Measurements from ENCODE around the gene CYP1A2. TPM values are rescaled to one million over a fixed set of nuclear protein-coding genes. Genes with fewer than 3 reads are reported as not detected.

CYP1A2 gene
- total RNA-seq, 3 donors from 2014 or later (not counting 1 experiment from before 2014, with no cell fraction given): not detected

DNA sequence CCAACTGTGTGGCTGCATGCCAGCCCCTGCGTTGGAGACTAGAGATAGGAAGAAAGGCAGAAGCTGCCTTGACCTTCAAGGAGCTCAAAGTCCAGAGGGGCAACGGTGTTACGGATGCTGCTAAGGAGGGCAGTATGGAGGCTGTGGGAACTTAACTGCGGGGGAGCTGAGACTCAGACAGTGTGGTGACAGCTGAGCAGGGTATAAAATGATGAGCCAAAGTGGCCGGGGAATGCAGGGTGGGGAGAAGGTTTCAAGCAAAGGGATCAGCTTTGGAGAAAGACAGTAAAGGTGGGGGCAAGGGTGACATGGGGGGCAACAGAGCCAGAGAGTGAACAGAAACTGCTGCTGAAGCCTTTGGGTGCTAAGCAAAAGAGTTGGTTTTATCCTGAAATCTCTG is 6.2 kb upstream of the CYP1A2 start:
- H3K36me3 Mint-ChIP-seq: no peaks in the 10 kb centered on the region
- H3K9me3 ChIP-seq (ENCODE audit: control insufficient read depth, insufficient read depth, low read length): no peaks in the 10 kb centered on the region
- no peaks in the 10 kb centered on the region for H3K27me3 ChIP-seq (ENCODE audit: control insufficient read depth, insufficient read depth, low read length)
- intact Hi-C loops (cut with micrococcal nuclease): no loop called here
- H3K36me3 ChIP-seq (ENCODE audit: control insufficient read depth, insufficient read depth, low read length): no peaks in the 10 kb centered on the region
- DNase-seq: no peak
- H3K9me3 Mint-ChIP-seq: no peaks in the 10 kb centered on the region
- no peaks in the 10 kb centered on the region for H3K4me1 ChIP-seq (ENCODE audit: control insufficient read depth, insufficient read depth, low read length)
- ATAC-seq: no peak
- no peak overlapping the region for H3K4me3 Mint-ChIP-seq
- WGBS (ENCODE audit: insufficient coverage): 81% methylated on average over 5 of the region's 5 CpGs
- no peak overlapping the region for H3K27ac ChIP-seq (ENCODE audit: low read length)
- no peak for TF ChIP-seq CTCF (IDR thresholded peaks at IDR 0.05)
- no peak overlapping the region for H3K4me3 ChIP-seq (ENCODE audit: low read length)
- H3K27ac Mint-ChIP-seq: no peak overlapping the region
- peaks cover 19 to 28% of the 10 kb centered on the region in 2 donors for H3K27me3 Mint-ChIP-seq (ENCODE audit: low read depth in 2 of 2)
- peaks cover 0 to 5% of the 10 kb centered on the region in 2 donors for H3K4me1 Mint-ChIP-seq

DNA sequence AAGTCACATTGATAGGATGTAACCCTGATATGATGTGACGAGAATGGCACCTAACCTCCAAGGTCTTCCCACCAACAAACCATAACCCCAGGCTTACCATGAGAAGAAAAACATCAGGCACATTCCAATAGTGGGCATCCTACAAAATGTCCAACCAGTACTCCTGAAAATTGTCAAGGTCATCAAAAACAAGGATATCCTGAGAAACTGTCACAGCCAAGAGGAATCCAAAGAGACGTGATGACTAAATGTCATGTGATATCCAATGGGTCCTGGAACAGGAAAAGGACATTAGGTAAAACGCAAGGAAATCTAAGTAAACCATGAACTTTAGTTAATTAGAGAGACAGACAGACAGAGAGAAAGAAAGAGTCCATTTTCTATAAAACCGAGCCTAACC is 2.3 kb upstream of the CYP1A2 start:
- Histone ChIP-seq H3K27ac (ENCODE audit: low read length) (no peak overlapping the region), H3K36me3 (ENCODE audit: control insufficient read depth, insufficient read depth, low read length) (no peaks in the 10 kb centered on the region), H3K4me3 (ENCODE audit: low read length) (no peak overlapping the region), H3K4me1 (ENCODE audit: control insufficient read depth, insufficient read depth, low read length) (no peaks in the 10 kb centered on the region), H3K27me3 (ENCODE audit: control insufficient read depth, insufficient read depth, low read length) (no peaks in the 10 kb centered on the region), H3K9me3 (ENCODE audit: control insufficient read depth, insufficient read depth, low read length) (no peaks in the 10 kb centered on the region)
- DNase-seq: no peak
- Mint-ChIP-seq H3K27ac (no peak overlapping the region), H3K36me3 (no peaks in the 10 kb centered on the region), H3K4me1 (no peaks in the 10 kb centered on the region), H3K4me3 (no peak overlapping the region), H3K27me3 (ENCODE audit: low read depth in 2 of 2) (peaks cover 10 to 12% of the 10 kb centered on the region in 2 donors), H3K9me3 (no peaks in the 10 kb centered on the region)
- WGBS (ENCODE audit: insufficient coverage): 84% methylated on average over 4 of the region's 4 CpGs
- intact Hi-C loops (cut with micrococcal nuclease): no loop called here
- no peak for ATAC-seq
- TF ChIP-seq CTCF (IDR thresholded peaks at IDR 0.05): no peak

DNA sequence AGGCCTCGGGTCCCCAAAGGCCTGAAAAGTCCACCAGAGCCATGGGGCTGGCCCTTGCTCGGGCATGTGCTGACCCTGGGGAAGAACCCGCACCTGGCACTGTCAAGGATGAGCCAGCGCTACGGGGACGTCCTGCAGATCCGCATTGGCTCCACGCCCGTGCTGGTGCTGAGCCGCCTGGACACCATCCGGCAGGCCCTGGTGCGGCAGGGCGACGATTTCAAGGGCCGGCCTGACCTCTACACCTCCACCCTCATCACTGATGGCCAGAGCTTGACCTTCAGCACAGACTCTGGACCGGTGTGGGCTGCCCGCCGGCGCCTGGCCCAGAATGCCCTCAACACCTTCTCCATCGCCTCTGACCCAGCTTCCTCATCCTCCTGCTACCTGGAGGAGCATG is 1.2 kb downstream of the CYP1A2 start:
- H3K9me3 ChIP-seq (ENCODE audit: control insufficient read depth, insufficient read depth, low read length): no peaks in the 10 kb centered on the region
- H3K27me3 ChIP-seq (ENCODE audit: control insufficient read depth, insufficient read depth, low read length): no peaks in the 10 kb centered on the region
- DNase-seq: no peak
- H3K27me3 Mint-ChIP-seq (ENCODE audit: low read depth in 2 of 2): no peaks in the 10 kb centered on the region
- no peaks in the 10 kb centered on the region for H3K4me1 Mint-ChIP-seq
- no peak overlapping the region for H3K4me3 ChIP-seq (ENCODE audit: low read length)
- H3K4me1 ChIP-seq (ENCODE audit: control insufficient read depth, insufficient read depth, low read length): no peaks in the 10 kb centered on the region
- H3K27ac ChIP-seq (ENCODE audit: low read length): no peak overlapping the region
- H3K9me3 Mint-ChIP-seq: no peaks in the 10 kb centered on the region
- H3K36me3 Mint-ChIP-seq: no peaks in the 10 kb centered on the region
- no peak for TF ChIP-seq CTCF (IDR thresholded peaks at IDR 0.05)
- intact Hi-C loops (cut with micrococcal nuclease): no loop called here
- H3K4me3 Mint-ChIP-seq: no peak overlapping the region
- WGBS (ENCODE audit: insufficient coverage): 92% methylated on average over 20 of the region's 20 CpGs
- ATAC-seq: no peak
- no peak overlapping the region for H3K27ac Mint-ChIP-seq
- no peaks in the 10 kb centered on the region for H3K36me3 ChIP-seq (ENCODE audit: control insufficient read depth, insufficient read depth, low read length)

GRCh38 chr15:74750751-74751150 is 2.1 kb downstream of the CYP1A2 start:
- H3K27me3 Mint-ChIP-seq (ENCODE audit: low read depth in 2 of 2): no peaks in the 10 kb centered on the region
- Histone ChIP-seq H3K4me1 (ENCODE audit: control insufficient read depth, insufficient read depth, low read length) (no peaks in the 10 kb centered on the region), H3K9me3 (ENCODE audit: control insufficient read depth, insufficient read depth, low read length) (no peaks in the 10 kb centered on the region), H3K36me3 (ENCODE audit: control insufficient read depth, insufficient read depth, low read length) (no peaks in the 10 kb centered on the region), H3K4me3 (ENCODE audit: low read length) (no peak overlapping the region), H3K27ac (ENCODE audit: low read length) (no peak overlapping the region), H3K27me3 (ENCODE audit: control insufficient read depth, insufficient read depth, low read length) (no peaks in the 10 kb centered on the region)
- H3K9me3 Mint-ChIP-seq: no peaks in the 10 kb centered on the region
- H3K36me3 Mint-ChIP-seq: no peaks in the 10 kb centered on the region
- no peaks in the 10 kb centered on the region for H3K4me1 Mint-ChIP-seq
- 29% methylated on average over 1 of the region's 2 CpGs for WGBS (ENCODE audit: insufficient coverage)
- no peak overlapping the region for H3K27ac Mint-ChIP-seq
- intact Hi-C loops (cut with micrococcal nuclease): no loop called here
- no peak for TF ChIP-seq CTCF (IDR thresholded peaks at IDR 0.05)
- ATAC-seq (no peak), DNase-seq (no peak)
- no peak overlapping the region for H3K4me3 Mint-ChIP-seq

All from natural killer cell (primary cell).